ENCODE results near the gene TMEM18. TPM values are rescaled to one million over a fixed set of nuclear protein-coding genes. Genes with fewer than 3 reads are reported as not detected.
"Not testable (repeated sequence)": the region's sequence is repeated elsewhere in the genome, so short reads cannot be mapped to it uniquely, and the experiment has no call there.

TMEM18 gene
- total RNA-seq, 1 experiment from 2014 or later = 26.6 TPM

- no peak for DNase-seq (ENCODE audit: low read depth)
Measured at GRCh38 chr2:693606-694005, 16.4 kb upstream of the TMEM18 start.

- no peak for DNase-seq (ENCODE audit: low read depth)
Measured at GRCh38 chr2:692767-693166, 15.6 kb upstream of the TMEM18 start.

- no peak for DNase-seq (ENCODE audit: low read depth)
Measured at GRCh38 chr2:691821-692761, 14.9 kb upstream of the TMEM18 start.

GRCh38 chr2:690799-691198 lies 13.6 kb upstream of the TMEM18 start:
- no peak for DNase-seq (ENCODE audit: low read depth)

- no peak for DNase-seq (ENCODE audit: low read depth)
Measured at GRCh38 chr2:689877-690510, 12.8 kb upstream of the TMEM18 start.

GRCh38 chr2:689237-689636 lies 12.0 kb upstream of the TMEM18 start:
- DNase-seq (ENCODE audit: low read depth) = no peak

- no peak for DNase-seq (ENCODE audit: low read depth)
Measured at GRCh38 chr2:688504-689076, 11.4 kb upstream of the TMEM18 start.

GRCh38 chr2:685421-685820 lies 8.2 kb upstream of the TMEM18 start:
- DNase-seq (ENCODE audit: low read depth) = no peak

GRCh38 chr2:684913-685312 lies 7.7 kb upstream of the TMEM18 start:
- not testable (repeated sequence) for DNase-seq (ENCODE audit: low read depth)

- no peak for DNase-seq (ENCODE audit: low read depth)
Measured at GRCh38 chr2:682226-682625, 5.0 kb upstream of the TMEM18 start.

- DNase-seq (ENCODE audit: low read depth) = no peak
Measured at GRCh38 chr2:681312-681711, 4.1 kb upstream of the TMEM18 start.

GRCh38 chr2:680496-680895 lies 3.3 kb upstream of the TMEM18 start:
- no peak for DNase-seq (ENCODE audit: low read depth)

GRCh38 chr2:678964-679363 lies 1.8 kb upstream of the TMEM18 start:
- DNase-seq (ENCODE audit: low read depth) = no peak

GRCh38 chr2:677959-678550 lies 849 bp upstream of the TMEM18 start:
- no peak for DNase-seq (ENCODE audit: low read depth)

- peak; percentile 97 for DNase-seq (ENCODE audit: low read depth)
Measured at GRCh38 chr2:676647-677055, 555 bp downstream of the TMEM18 start.

GRCh38 chr2:675982-676646 lies 1.1 kb downstream of the TMEM18 start:
- DNase-seq (ENCODE audit: low read depth) = peak; percentile 85

- DNase-seq (ENCODE audit: low read depth) = no peak
Measured at GRCh38 chr2:675460-675859, 1.7 kb downstream of the TMEM18 start.

GRCh38 chr2:675051-675450 lies 2.2 kb downstream of the TMEM18 start:
- DNase-seq (ENCODE audit: low read depth) = no peak

GRCh38 chr2:674321-674985 lies 2.8 kb downstream of the TMEM18 start:
- DNase-seq (ENCODE audit: low read depth) = no peak

GRCh38 chr2:673615-674320 lies 3.4 kb downstream of the TMEM18 start:
- peak; percentile 33 for DNase-seq (ENCODE audit: low read depth)

- DNase-seq (ENCODE audit: low read depth) = no peak
Measured at GRCh38 chr2:673016-673415, 4.2 kb downstream of the TMEM18 start.

Measured in RPMI7951 (cell line).